A673 (cell line): Measurements from ENCODE around the gene GALNT10.

ENCODE experiments used
- CTCF ChIP-seq: fragments of 300-800, 200-600 bp; sonication (generic); conservative IDR thresholded peaks from 2 replicates; pipeline ENCODE4 v1.5.1; 2017; ENCODE audit warnings: low read depth, mild to moderate bottlenecking, antibody characterized with exemption, low read length, moderate library complexity, mixed read lengths
- EZH2 ChIP-seq: fragments of 200-600 bp; sonication (generic); IDR thresholded peaks from 2 replicates; pipeline ENCODE4 v1.6.1; 2017; ENCODE audit warnings: borderline replicate concordance, low read depth, mild to moderate bottlenecking, mixed read lengths, antibody characterized with exemption, low read length; ENCODE audit not compliant: poor library complexity, severe bottlenecking

- TF ChIP-seq CTCF (no peak), EZH2 (no peak)
Observed at GRCh38 chr5:154257046-154257445, 66.5 kb downstream of the GALNT10 start.
